DND-41 (cell line): ENCODE measurements around the gene HACD2.

Source experiments
- CTCF ChIP-seq: IDR thresholded peaks from 2 replicates; pipeline ENCODE4 v1.5.1; 2012; ENCODE audit warnings: borderline replicate concordance, low read length, moderate library complexity, mild to moderate bottlenecking; ENCODE audit not compliant: poor library complexity, severe bottlenecking; ENCODE audit errors: extremely low read depth
- EZH2 ChIP-seq: IDR thresholded peaks from 3 replicates; pipeline ENCODE4 v1.6.1; 2012; ENCODE audit warnings: borderline replicate concordance, low read depth, mild to moderate bottlenecking, moderate library complexity, low read length, inconsistent platforms; ENCODE audit not compliant: severe bottlenecking

- TF ChIP-seq CTCF (no peak), EZH2 (no peak)
Observed at GRCh38 chr3:123464211-123464610, 120.6 kb downstream of the HACD2 start.
